HepG2 (cell line): ENCODE data around the gene VPS13D. TPM values are rescaled to one million over a fixed set of nuclear protein-coding genes. Genes with fewer than 3 reads are reported as not detected.

Experiments used
- ATAC-seq: fragments of 200-7000 bp; cut with Tn5 transposase; 3 replicates; pipeline ENCODE4 v1.9.1; 2020; ENCODE audit warnings: mild to moderate bottlenecking, moderate library complexity
- BruUV-seq: library from RNA; stranded (reverse); fragments of 400-500 nt; replicated peaks from 2 replicates; lab custom pipeline; 2021; lab: Mats Ljungman, UMichigan
- CTCF ChIA-PET: fragments of 300-600 bp; formaldehyde crosslinking; extraction: SDS; loops from one replicate; lab custom pipeline; 2021; ENCODE audit warnings: low total read pairs, inconsistent platforms, low intra/inter-chr PET ratio; lab: Yijun Ruan, JAX
- POLR2A ChIA-PET: fragments of 350-600 bp; sonication (Branson Sonifier 250); formaldehyde crosslinking; loops from one replicate; lab custom pipeline; 2020; ENCODE audit warnings: antibody characterized with exemption, inconsistent platforms; lab: Yijun Ruan, JAX
- DNase-seq: peaks from one replicate; pipeline ENCODE4 v3.0.0-alpha.2; 2015; ENCODE audit warnings: low spot score
- FAIRE-seq: peaks from 3 replicates; lab custom pipeline; 2011; peaks lifted over from hg19 to GRCh38; lab: Jason Lieb, UNC
- H2AFZ ChIP-seq: one replicate; pipeline ENCODE4 v1.6.1; 2011; ENCODE audit warnings: low read length, inconsistent platforms
- H3K27ac ChIP-seq: fragments of 300-600 bp; 3 replicates; pipeline ENCODE4 v1.8.0; 2011; ENCODE audit warnings: mixed run types, mild to moderate bottlenecking, mixed read lengths, low read length, inconsistent platforms; ENCODE audit not compliant: insufficient read depth; ENCODE audit errors: extremely low read length
- H3K27me3 ChIP-seq, 2 experiments: fragments of 200-600 bp in 1 of 2; 2 replicates in 1 of 2; 3 replicates in 1 of 2; pipeline versions ENCODE4 v1.6.0 to v1.8.0; 2011; ENCODE audit warnings: low read length in 2 of 2, mild to moderate bottlenecking in 2 of 2, moderate library complexity in 2 of 2, inconsistent platforms in 1 of 2; ENCODE audit not compliant: insufficient read depth in 2 of 2, control insufficient read depth in 1 of 2
- H3K36me3 ChIP-seq, 2 experiments: fragments of 200-600 bp in 1 of 2; replicated peaks in 1 of 2; 2 replicates in 1 of 2; 3 replicates in 1 of 2; pipeline versions ENCODE4 v1.5.1 to v1.8.0; 2011; ENCODE audit warnings: low read length in 2 of 2, inconsistent platforms in 1 of 2; ENCODE audit not compliant: insufficient read depth in 2 of 2, control insufficient read depth in 1 of 2
- H3K4me1 ChIP-seq: 2 replicates; pipeline ENCODE4 v1.5.1; 2012; ENCODE audit warnings: low read length, inconsistent platforms; ENCODE audit not compliant: insufficient read depth
- H3K4me2 ChIP-seq: 2 replicates; pipeline ENCODE4 v1.6.0; 2011; ENCODE audit warnings: low read depth, low read length, inconsistent platforms
- H3K4me3 ChIP-seq, 3 experiments: fragments of 200-600 bp in 1 of 3; sonication (generic), shearing (Covaris generic) in 1 of 3; replicated peaks in 1 of 3; 2 replicates each; pipeline ENCODE4 v1.5.1; 2011 to 2016; ENCODE audit warnings: low read length in 3 of 3, inconsistent platforms in 2 of 3, low read depth in 2 of 3, mild to moderate bottlenecking in 2 of 3, control low read depth in 1 of 3, mixed read lengths in 1 of 3; ENCODE audit not compliant: insufficient read depth in 1 of 3
- H3K79me2 ChIP-seq: one replicate; pipeline ENCODE4 v1.6.1; 2011; ENCODE audit warnings: low read length, inconsistent platforms; ENCODE audit not compliant: insufficient read depth
- H3K9ac ChIP-seq: 2 replicates; pipeline ENCODE4 v1.6.0; 2011; ENCODE audit warnings: mild to moderate bottlenecking, low read depth, low read length, inconsistent platforms; ENCODE audit not compliant: insufficient read depth
- H3K9me3 ChIP-seq: 2 replicates; pipeline ENCODE4 v1.5.1; 2012; ENCODE audit warnings: mild to moderate bottlenecking, low read length
- H4K20me1 ChIP-seq: 2 replicates; pipeline ENCODE4 v1.6.0; 2011; ENCODE audit warnings: inconsistent platforms, mild to moderate bottlenecking, low read length, moderate library complexity; ENCODE audit not compliant: insufficient read depth
- AGO2 ChIP-seq: fragments of 200-400 bp; formaldehyde crosslinking; optimal IDR thresholded peaks from 2 replicates; pipeline ENCODE3; 2017; ENCODE audit warnings: mild to moderate bottlenecking, low read depth, low read length, moderate library complexity
- ATF4 ChIP-seq, 2 experiments: fragments of 450-650 bp in 1 of 2; sonication (generic) in 1 of 2; formaldehyde crosslinking; IDR thresholded peaks; 2 replicates each; pipeline versions ENCODE4 v1.5.0 to v1.8.0; 2020 to 2022; ENCODE audit warnings: mild to moderate bottlenecking in 1 of 2, missing genetic modification reagents in 1 of 2
- DNMT3B ChIP-seq: conservative IDR thresholded peaks from 2 replicates; pipeline ENCODE4 v1.6.1; 2016; ENCODE audit warnings: missing biosample characterization, control low read depth
- DZIP1 ChIP-seq: sonication (generic); formaldehyde crosslinking; IDR thresholded peaks from 2 replicates; pipeline ENCODE4 v1.5.0; 2020; ENCODE audit warnings: mild to moderate bottlenecking, missing genetic modification reagents
- HOXA9 ChIP-seq: sonication (generic); formaldehyde crosslinking; IDR thresholded peaks from 2 replicates; pipeline ENCODE4 v1.8.1; 2022; ENCODE audit warnings: missing genetic modification reagents, mild to moderate bottlenecking, moderate library complexity, borderline replicate concordance
- MED8 ChIP-seq: sonication (generic); formaldehyde crosslinking; IDR thresholded peaks from 2 replicates; pipeline ENCODE4 v1.8.1; 2023; ENCODE audit warnings: mild to moderate bottlenecking, missing genetic modification reagents; ENCODE audit not compliant: insufficient replicate concordance
- NKX3-1 ChIP-seq: sonication (generic); formaldehyde crosslinking; IDR thresholded peaks from 2 replicates; pipeline ENCODE4 v1.5.0; 2020; ENCODE audit warnings: missing genetic modification reagents
- THAP7 ChIP-seq: sonication (generic); formaldehyde crosslinking; IDR thresholded peaks from 2 replicates; pipeline ENCODE4 v1.8.1; 2023; ENCODE audit warnings: mild to moderate bottlenecking, missing genetic modification reagents
- TOPORS ChIP-seq: sonication (generic); formaldehyde crosslinking; IDR thresholded peaks from 2 replicates; pipeline ENCODE4 v1.8.0; 2023; ENCODE audit warnings: mild to moderate bottlenecking, missing genetic modification reagents
- TRIM24 ChIP-seq: sonication (generic); formaldehyde crosslinking; IDR thresholded peaks from 2 replicates; pipeline ENCODE4 v1.8.0; 2022; ENCODE audit warnings: mild to moderate bottlenecking, missing genetic modification reagents
- ZBTB14 ChIP-seq: sonication (generic); formaldehyde crosslinking; IDR thresholded peaks from 2 replicates; pipeline ENCODE4 v1.4.0; 2020; ENCODE audit warnings: missing genetic modification reagents
- ZBTB26 ChIP-seq: IDR thresholded peaks from 2 replicates; pipeline ENCODE4 v1.6.1; 2016; ENCODE audit warnings: missing compliant biosample characterization, missing genetic modification reagents, borderline replicate concordance
- ZNF501 ChIP-seq: sonication (generic); formaldehyde crosslinking; IDR thresholded peaks from 2 replicates; pipeline ENCODE4 v1.5.1; 2020; ENCODE audit warnings: mild to moderate bottlenecking, moderate library complexity, missing genetic modification reagents
- ZNF737 ChIP-seq: sonication (generic); formaldehyde crosslinking; IDR thresholded peaks from 2 replicates; pipeline ENCODE4 v1.5.0; 2020; ENCODE audit warnings: missing genetic modification reagents, mild to moderate bottlenecking, borderline replicate concordance
- ZSCAN5A ChIP-seq: sonication (generic); formaldehyde crosslinking; IDR thresholded peaks from 2 replicates; pipeline ENCODE4 v1.8.0; 2022; ENCODE audit warnings: mild to moderate bottlenecking, missing genetic modification reagents, borderline replicate concordance
- WGBS: methylation state at CpG from one replicate; pipeline ENCODE4 v1.1.6; 2017; ENCODE audit warnings: low lambda C conversion rate; 5-methylcytosine and 5-hydroxymethylcytosine counted together
- in situ Hi-C: cut with HindIII; loops from 2 replicates; pipeline ENCODE4 v1.10.0; 2017; ENCODE audit warnings: low pct_unique_long_range_greater_than_20kb; ENCODE audit not compliant: extremely low pct_ligation_motif_present
- intact Hi-C: fragments of 100-400 bp; cut with micrococcal nuclease; formaldehyde crosslinking; loops from one replicate; pipeline ENCODE4 v1.10.0; 2022; ENCODE audit not compliant: unreplicated experiment
- polyA plus RNA-seq, 8 experiments: library from polyadenylated mRNA; depleted of rRNA in 3 of 8; stranded (reverse) in 7 of 8; unstranded in 1 of 8; fragments of >200 nt; fragmentation: Illumina TruSeq in 4 of 8; extraction: Trizol in 4 of 8; gene quantifications; 2 replicates each; pipeline versions ENCODE4 v1.2.1 to v1.2.3, GENCODE V29; 2011 to 2016; ENCODE audit warnings: low read depth in 4 of 8, missing spikeins in 1 of 8, mixed read lengths in 1 of 8; ENCODE audit not compliant: insufficient read depth in 1 of 8
- total RNA-seq, 5 experiments: library from RNA; depleted of rRNA; stranded (reverse); fragments of >200 nt; fragmentation: Illumina TruSeq; extraction: Trizol; gene quantifications; 2 replicates each; pipeline ENCODE4 v1.2.3, GENCODE V29; 2016; ENCODE audit warnings: low read depth in 1 of 5

Gene VPS13D
- total and polyA plus RNA-seq, 2 of the 13 experiments (the other 11 are each of a cell fraction or from before 2014, with no cell fraction given), result 8.6 to 13.9 TPM

GRCh38 chr1:12384836-12385456 is 155.1 kb downstream of the VPS13D start:
- intact Hi-C loops, result loop anchor here (5.0 kb wide), 1 partner anchor 458 kb away; the partner anchor contains the start of gene KIAA2013
- in situ Hi-C loops, result no loop called here
- DNase-seq, result no peak

More at GRCh38 chr1:12384836-12385456, 155.1 kb downstream of the VPS13D start:
- POLR2A ChIA-PET, result interaction anchor here (1.0 to 9.5 kb wide), 5 partner anchors 10 to 232 kb away, joined by 3 to 188 read pairs (median 16); partner anchors contain the start of gene DHRS3
- TF ChIP-seq ZBTB26 (CRISPR knock-in tag), result no peak
- no peak for TF ChIP-seq ZNF737
- no peak for TF ChIP-seq DZIP1 (CRISPR knock-in tag)
- TF ChIP-seq ZSCAN5A (CRISPR knock-in tag), result no peak
- TF ChIP-seq ATF4 (CRISPR knock-in tag; IDR thresholded peaks at IDR 0.05), result no peak
- TF ChIP-seq TRIM24 (CRISPR knock-in tag), result no peak
- no peak for TF ChIP-seq DNMT3B (CRISPR knock-in tag)
- no peak for TF ChIP-seq MED8 (CRISPR knock-in tag)
- no peak for TF ChIP-seq ZNF501 (CRISPR knock-in tag)
- no peak for TF ChIP-seq ZBTB14 (CRISPR knock-in tag)
- no peak for TF ChIP-seq HOXA9
- TF ChIP-seq TOPORS (CRISPR knock-in tag), result no peak
- no peak for TF ChIP-seq NKX3-1 (CRISPR knock-in tag)
- no peak for TF ChIP-seq AGO2
- TF ChIP-seq THAP7 (CRISPR knock-in tag), result no peak
- TF ChIP-seq, all 625 proteins: peak for 0
- no peak overlapping the region for H2AFZ ChIP-seq
- no peak overlapping the region for H3K4me2 ChIP-seq
- H3K79me2 ChIP-seq, result no peaks in the 10 kb centered on the region
- peaks cover 57% of the 10 kb centered on the region for H3K4me1 ChIP-seq
- no peaks in the 10 kb centered on the region for H3K27me3 ChIP-seq
- H3K9ac ChIP-seq, result no peak overlapping the region
- ATAC-seq (no peak), FAIRE-seq (no peak)
- H4K20me1 ChIP-seq, result no peaks in the 10 kb centered on the region
- 96% methylated on average over 8 of the region's 8 CpGs for WGBS
- H3K27ac ChIP-seq, result no peak overlapping the region
- CTCF ChIA-PET, result no interaction called here
- peaks cover 15% of the 10 kb centered on the region; the same call in 1 of the 2 replicates for H3K9me3 ChIP-seq
- peaks cover 3 to 22% of the 10 kb centered on the region in 2 experiments; a peak in 4 of 5 replicates for H3K36me3 ChIP-seq
- H3K4me3 ChIP-seq, result no peak overlapping the region
- BruUV-seq, result no TSS peak
